ENCODE results near the gene PCK2. TPM values are rescaled to one million over a fixed set of nuclear protein-coding genes. Genes with fewer than 3 reads are reported as not detected.

PCK2 gene
- total RNA-seq, 1 experiment from 2014 or later: 48.9 TPM

- H4K20me1 ChIP-seq (ENCODE audit: control insufficient read depth, insufficient read depth, insufficient read length): no peaks in the 10 kb centered on the region
- peaks cover 9 to 13% of the 10 kb centered on the region in 2 experiments for H3K4me1 Mint-ChIP-seq
- no peak overlapping the region for H3K18ac ChIP-seq (ENCODE audit: insufficient read length, low read depth, low read length)
- H3K4me2 ChIP-seq (ENCODE audit: insufficient read depth, insufficient read length, low read length): no peak overlapping the region
- H3K79me2 ChIP-seq (ENCODE audit: insufficient read depth, low read length): peaks cover 8% of the 10 kb centered on the region; the same call in 1 of the 2 replicates
- H3K4me3 Mint-ChIP-seq: peak overlapping the region in 1 of 2 experiments; percentile 34; a peak in 1 of 5 replicates
- H3K79me1 ChIP-seq (ENCODE audit: insufficient read depth, low read depth, low read length, poor library complexity, severe bottlenecking): peaks cover 4% of the 10 kb centered on the region
- no peak overlapping the region for H2AFZ ChIP-seq (ENCODE audit: low read length)
- H2BK20ac ChIP-seq (ENCODE audit: low read depth, low read length, poor library complexity, severe bottlenecking): no peak overlapping the region
- no peaks in the 10 kb centered on the region for H3K27me3 Mint-ChIP-seq (ENCODE audit: low read depth)
- H2BK12ac ChIP-seq (ENCODE audit: insufficient read length, low read depth, low read length): no peak overlapping the region
- no peak overlapping the region for H3K9ac ChIP-seq (ENCODE audit: extremely low read depth, insufficient read length, low read length)
- H3K56ac ChIP-seq (ENCODE audit: insufficient read length, low read depth, low read length): no peak overlapping the region
- no peak overlapping the region for H4K8ac ChIP-seq (replicated peaks; ENCODE audit: insufficient read length, low read depth, low read length)
- no peaks in the 10 kb centered on the region for H3K9me3 ChIP-seq (ENCODE audit: control insufficient read depth, low read depth, low read length)
- no peak overlapping the region for H4K91ac ChIP-seq (ENCODE audit: insufficient read length, low read depth, low read length)
- no peaks in the 10 kb centered on the region for H3K4me1 ChIP-seq (ENCODE audit: insufficient read depth, low read length)
- H3K27me3 ChIP-seq (ENCODE audit: insufficient read depth, low read length): no peaks in the 10 kb centered on the region
- H3K36me3 Mint-ChIP-seq (ENCODE audit: insufficient read depth in 1 of 3, low read depth in 3 of 3): peaks cover 36 to 72% (median 64%) of the 10 kb centered on the region in 3 experiments
- H3K23me2 ChIP-seq (ENCODE audit: insufficient read length, low read depth, low read length, poor library complexity, severe bottlenecking): peaks cover 11% of the 10 kb centered on the region
- H2AK5ac ChIP-seq (ENCODE audit: insufficient read length, low read length): no peak overlapping the region
- TF ChIP-seq CTCF (conservative IDR thresholded peaks at IDR 0.05): no peak
- no peak overlapping the region for H2BK120ac ChIP-seq (ENCODE audit: low read depth, low read length, poor library complexity, severe bottlenecking)
- H2BK5ac ChIP-seq (ENCODE audit: insufficient read length, low read length): no peak overlapping the region
- no peak overlapping the region for H3T11ph ChIP-seq (ENCODE audit: low read length)
- no peak overlapping the region for H3K27ac ChIP-seq (ENCODE audit: insufficient read length, low read depth, low read length)
- H3K14ac ChIP-seq (ENCODE audit: insufficient read depth, low read length): no peak overlapping the region
- no peaks in the 10 kb centered on the region for H3K9me3 Mint-ChIP-seq
- no peak overlapping the region for H2BK15ac ChIP-seq (ENCODE audit: low read depth, low read length)
- H3K23ac ChIP-seq (ENCODE audit: insufficient read length, low read depth, low read length): no peak overlapping the region
- H3K27ac Mint-ChIP-seq: no peak overlapping the region
- H3K4ac ChIP-seq (ENCODE audit: low read depth, low read length): no peak overlapping the region
- no peak for DNase-seq
- no peak overlapping the region for H4K5ac ChIP-seq (ENCODE audit: insufficient read length, low read depth, low read length)
- no CpG with 5 or more reads among the region's 16 CpGs for WGBS (ENCODE audit: extremely low coverage, insufficient read length, low lambda C conversion rate)
These were observed 57.4 kb downstream of the PCK2 start for GRCh38 chr14:24151404-24152080.

Small RNA genes lying within 50 kb of the gene (microRNA-seq; reads per million reads assigned to microRNA genes)
- not detected for gene MIR7703 (ENCODE audit: borderline microRNAs expressed)

Other genes with a start within 250 kb of the PCK2 start
- gene DHRS4, start 140.5 kb upstream of the PCK2 start, total RNA-seq (2021): 11.2 and 12.7 TPM in 2 replicates
- 9.7 and 10.2 TPM in 2 replicates for gene DHRS4L2, start 105.4 kb upstream of the PCK2 start, total RNA-seq (2021)
- gene CARMIL3, start 42.3 kb upstream of the PCK2 start, total RNA-seq (2021): 4.7 and 5.8 TPM in 2 replicates
- not detected in 2 replicates for gene CPNE6, start 22.7 kb upstream of the PCK2 start, total RNA-seq (2021)
- gene DCAF11, start 20.5 kb downstream of the PCK2 start, total RNA-seq (2021): 73.4 and 74.3 TPM in 2 replicates
- 2.2 and 2.5 TPM in 2 replicates for gene NRL, start 20.6 kb downstream of the PCK2 start, total RNA-seq (2021)
- 0.31 and 0.72 TPM in 2 replicates for gene FITM1, start 36.3 kb downstream of the PCK2 start, total RNA-seq (2021)
- gene PSME1, start 41.9 kb downstream of the PCK2 start, total RNA-seq (2021): 109 TPM in 2 replicates
- 52.9 and 55.9 TPM in 2 replicates for gene EMC9, start 47.3 kb downstream of the PCK2 start, total RNA-seq (2021)
- 125 and 126 TPM in 2 replicates for gene PSME2, start 52.3 kb downstream of the PCK2 start, total RNA-seq (2021)
- 67.8 and 87.3 TPM in 2 replicates for gene RNF31, start 53.2 kb downstream of the PCK2 start, total RNA-seq (2021)
- gene IRF9, start 67.0 kb downstream of the PCK2 start, total RNA-seq (2021): 20.9 and 27.6 TPM in 2 replicates
- gene REC8, start 77.8 kb downstream of the PCK2 start, total RNA-seq (2021): 58.0 and 58.5 TPM in 2 replicates
- gene IPO4, start 94.5 kb downstream of the PCK2 start, total RNA-seq (2021): 114 and 116 TPM in 2 replicates
- 31.6 and 31.8 TPM in 2 replicates for gene TM9SF1, start 101.1 kb downstream of the PCK2 start, total RNA-seq (2021)
- not detected in 2 replicates for gene TSSK4, start 111.4 kb downstream of the PCK2 start, total RNA-seq (2021)
- gene CHMP4A, start 119.2 kb downstream of the PCK2 start, total RNA-seq (2021): 42.0 and 46.2 TPM in 2 replicates
- gene MDP1, start 121.8 kb downstream of the PCK2 start, total RNA-seq (2021): 18.8 and 19.0 TPM in 2 replicates
- 214 and 225 TPM in 2 replicates for gene NEDD8, start 138.1 kb downstream of the PCK2 start, total RNA-seq (2021)
- 84.7 and 86.9 TPM in 2 replicates for gene GMPR2, start 138.6 kb downstream of the PCK2 start, total RNA-seq (2021)
- gene TINF2, start 148.3 kb downstream of the PCK2 start, total RNA-seq (2021): 41.3 and 47.6 TPM in 2 replicates
- gene TGM1, start 168.9 kb downstream of the PCK2 start, total RNA-seq (2021): 1.8 and 2.9 TPM in 2 replicates
- 25.6 and 26.1 TPM in 2 replicates for gene RABGGTA, start 177.3 kb downstream of the PCK2 start, total RNA-seq (2021)
- 18.2 and 19.1 TPM in 2 replicates for gene DHRS1, start 205.5 kb downstream of the PCK2 start, total RNA-seq (2021)
- gene NOP9, start 205.5 kb downstream of the PCK2 start, total RNA-seq (2021): 34.7 and 35.0 TPM in 2 replicates
- gene CIDEB, start 213.7 kb downstream of the PCK2 start, total RNA-seq (2021): not detected in 2 replicates
- gene LTB4R2, start 215.8 kb downstream of the PCK2 start, total RNA-seq (2021): 13.0 and 13.4 TPM in 2 replicates
- 8.9 and 9.2 TPM in 2 replicates for gene LTB4R, start 217.2 kb downstream of the PCK2 start, total RNA-seq (2021)
- gene ADCY4, start 240.8 kb downstream of the PCK2 start, total RNA-seq (2021): 0.09 and 0.53 TPM in 2 replicates
- gene RIPK3, start 245.7 kb downstream of the PCK2 start, total RNA-seq (2021): 0.35 TPM in 1 of 2 replicates, not detected in the other

All from H9 (cell line).